ENCODE measurements around the gene NDUFB11. TPM values are rescaled to one million over a fixed set of nuclear protein-coding genes. Genes with fewer than 3 reads are reported as not detected.

The NDUFB11 gene
- total RNA-seq, 1 experiment from 2014 or later = 110 TPM

- H3K4me1 Mint-ChIP-seq = peaks cover 28% of the 10 kb centered on the region
- H3K27me3 Mint-ChIP-seq (ENCODE audit: low read depth) = no peaks in the 10 kb centered on the region
- peaks cover 3% of the 10 kb centered on the region for H3K36me3 Mint-ChIP-seq
- H3K27ac Mint-ChIP-seq = peak overlapping the region; percentile 63; the same call in 1 of the 2 replicates
- peak overlapping the region; percentile 91 for H3K4me3 Mint-ChIP-seq
- ChIA-PET POLR2A (interaction anchor here (0.8 to 1.4 kb wide), 8 partner anchors 10 to 333 kb away, joined by 3 to 9 read pairs (median 3); partner anchors contain the start of genes CDK16, NDUFB11 and RBM10), CTCF (interaction anchor here (0.6 to 1.9 kb wide), 3 partner anchors 193 to 333 kb away, joined by 6 read pairs; no protein-coding TSS in a partner anchor)
- TF ChIP-seq CREM (CRISPR knock-in tag; IDR thresholded peaks at IDR 0.05) (0 out of 2 replicates have a peak, but pooled peaks have one; percentile 10), GTF2I (CRISPR knock-in tag; conservative IDR thresholded peaks at IDR 0.05) (peak; percentile 70; the same call in 1 of the 2 replicates), USF2 (CRISPR knock-in tag; IDR thresholded peaks at IDR 0.05) (peak; percentile 63; the same call in 1 of the 2 replicates), PRRX2 (CRISPR knock-in tag; IDR thresholded peaks at IDR 0.05) (no peak), SP1 (CRISPR knock-in tag; conservative IDR thresholded peaks at IDR 0.05) (peak; percentile 51), FOXK1 (CRISPR knock-in tag; IDR thresholded peaks at IDR 0.05) (0 out of 2 replicates have a peak, but pooled peaks have one; percentile 54), MAX (CRISPR knock-in tag; IDR thresholded peaks at IDR 0.05) (peak; percentile 86), USF1 (CRISPR knock-in tag; IDR thresholded peaks at IDR 0.05) (peak; percentile 36; the same call in 1 of the 2 replicates), ZNF532 (CRISPR knock-in tag; IDR thresholded peaks at IDR 0.05; ENCODE audit: borderline replicate concordance) (no peak), HMGXB4 (CRISPR knock-in tag; IDR thresholded peaks at IDR 0.05) (no peak), MYBL2 (CRISPR knock-in tag; IDR thresholded peaks at IDR 0.05) (0 out of 2 replicates have a peak, but pooled peaks have one; percentile 20)
- ATAC-seq (peak; percentile 75), DNase-seq (ENCODE audit: low spot score) (peak; percentile 86)
- H3K9me3 Mint-ChIP-seq = no peaks in the 10 kb centered on the region
Observed at GRCh38 chrX:47190445-47191269, 46.2 kb upstream of the NDUFB11 start.

GRCh38 chrX:47189906-47190305 lies 45.4 kb upstream of the NDUFB11 start:
- Mint-ChIP-seq H3K36me3 (peaks cover 6% of the 10 kb centered on the region), H3K4me3 (0 out of 2 replicates have a peak overlapping the region, but pooled peaks have one; percentile 91), H3K27me3 (ENCODE audit: low read depth) (no peaks in the 10 kb centered on the region), H3K9me3 (no peaks in the 10 kb centered on the region), H3K4me1 (peaks cover 21% of the 10 kb centered on the region), H3K27ac (no peak overlapping the region)
- POLR2A ChIA-PET = interaction anchor here (0.8 kb wide), 1 partner anchor 28 kb away, joined by 3 read pairs; the partner anchor contains the start of gene CDK16
- CTCF ChIA-PET = interaction anchor here (1.5 to 1.9 kb wide), 2 partner anchors 195 to 334 kb away, joined by 6 read pairs; no protein-coding TSS in a partner anchor
- no peak for ATAC-seq
- no peak for DNase-seq (ENCODE audit: low spot score)
- TF ChIP-seq ATF1 (CRISPR knock-in tag; IDR thresholded peaks at IDR 0.05) (no peak), STAT6 (CRISPR knock-in tag; conservative IDR thresholded peaks at IDR 0.05; ENCODE audit: low read depth) (no peak), SP1 (CRISPR knock-in tag; conservative IDR thresholded peaks at IDR 0.05) (no peak), ZNF423 (CRISPR knock-in tag; IDR thresholded peaks at IDR 0.05) (no peak), PREB (CRISPR knock-in tag; IDR thresholded peaks at IDR 0.05; ENCODE audit: borderline replicate concordance) (no peak), NFYB (CRISPR knock-in tag; conservative IDR thresholded peaks at IDR 0.05; ENCODE audit: low read depth) (no peak), ZNF219 (CRISPR knock-in tag; IDR thresholded peaks at IDR 0.05; ENCODE audit: borderline replicate concordance) (no peak), RELA (CRISPR knock-in tag; IDR thresholded peaks at IDR 0.05; ENCODE audit: borderline replicate concordance) (no peak), PRRX2 (CRISPR knock-in tag; IDR thresholded peaks at IDR 0.05) (no peak), ERG (CRISPR knock-in tag; IDR thresholded peaks at IDR 0.05) (no peak)
